ENCODE data around the gene PRPF6. TPM values are rescaled to one million over a fixed set of nuclear protein-coding genes. Genes with fewer than 3 reads are reported as not detected.

Gene PRPF6
- total and polyA plus RNA-seq, 2 of the 13 experiments (the other 11 are each of a cell fraction or from before 2014, with no cell fraction given) = 63.7 to 101 TPM

DNA sequence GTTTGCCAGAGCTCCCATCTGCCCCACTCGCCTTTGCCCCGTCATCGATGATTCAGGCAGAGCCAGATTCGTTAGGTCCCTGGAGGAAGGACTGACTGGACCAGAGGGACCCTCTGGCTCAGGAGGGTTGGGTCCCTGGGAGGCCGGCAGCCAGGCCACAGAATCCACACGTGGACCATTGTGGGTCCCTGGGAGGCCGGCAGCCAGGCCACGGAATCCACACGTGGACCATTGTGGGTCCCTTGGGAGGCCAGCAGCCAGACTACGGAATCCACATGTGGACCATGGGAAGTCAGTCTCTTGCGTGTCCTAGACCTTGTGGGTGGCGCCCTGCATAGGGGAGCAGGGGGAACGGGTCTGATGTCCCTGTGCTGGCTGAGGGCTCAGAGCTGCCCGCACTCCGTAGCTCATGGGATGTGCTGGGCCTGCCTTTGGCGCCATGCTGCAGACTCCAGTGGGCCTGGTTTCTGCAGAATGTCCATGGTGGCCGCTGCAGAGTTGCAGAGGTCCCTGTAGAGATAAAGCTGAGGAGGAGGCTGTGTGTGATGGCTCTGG, 48.2 kb upstream of the PRPF6 start:
- ATAC-seq = no peak
- in situ Hi-C loops (cut with HindIII; ENCODE audit: extremely low pct_ligation_motif_present, low pct_unique_long_range_greater_than_20kb) (no loop called here), intact Hi-C loops (cut with micrococcal nuclease; ENCODE audit: unreplicated experiment) (no loop called here)
- CTCF ChIA-PET (ENCODE audit: low intra/inter-chr PET ratio, low total read pairs) = no interaction called here
- FAIRE-seq = no peak
- no peak for DNase-seq (ENCODE audit: low spot score)
- POLR2A ChIA-PET = interaction anchor here (0.9 kb wide), 1 partner anchor 26 kb away, joined by 3 read pairs; no protein-coding TSS in a partner anchor
- no peak overlapping the region for H3K9ac ChIP-seq (ENCODE audit: insufficient read depth, low read depth, low read length)
- TF ChIP-seq ZNF160 (CRISPR knock-in tag; IDR thresholded peaks at IDR 0.05) (no peak), PAXIP1 (CRISPR knock-in tag; conservative IDR thresholded peaks at IDR 0.05) (no peak), GPBP1L1 (CRISPR knock-in tag; IDR thresholded peaks at IDR 0.05) (no peak), POLR2A (IDR thresholded peaks at IDR 0.05; ENCODE audit: insufficient read depth in 1 of 2, low read depth in 2 of 2, low read length in 2 of 2) (0 out of 4 replicates have a peak, but pooled peaks of 1 of the 2 experiments have one; percentile 1), NAIF1 (CRISPR knock-in tag; IDR thresholded peaks at IDR 0.05; ENCODE audit: borderline replicate concordance) (no peak)
- no peak overlapping the region for H2AFZ ChIP-seq (ENCODE audit: low read length)
- H3K79me2 ChIP-seq (ENCODE audit: insufficient read depth, low read length) = no peaks in the 10 kb centered on the region
- H3K27ac ChIP-seq (ENCODE audit: extremely low read length, insufficient read depth, low read length) = no peak overlapping the region
- H3K4me3 ChIP-seq (replicated peaks in 1 of 3; ENCODE audit: insufficient read depth in 1 of 3, low read depth in 2 of 3, low read length in 3 of 3) = no peak overlapping the region
- H3K27me3 ChIP-seq (ENCODE audit: control insufficient read depth in 1 of 2, insufficient read depth in 2 of 2, low read length in 2 of 2) = no peaks in the 10 kb centered on the region
- WGBS (ENCODE audit: low lambda C conversion rate) = 97% methylated on average over 12 of the region's 17 CpGs
- no peaks in the 10 kb centered on the region for H3K4me1 ChIP-seq (ENCODE audit: insufficient read depth, low read length)
- peaks cover 4% of the 10 kb centered on the region; the same call in 1 of the 2 replicates for H4K20me1 ChIP-seq (ENCODE audit: insufficient read depth, low read length)
- no peak overlapping the region for H3K4me2 ChIP-seq (ENCODE audit: low read depth, low read length)
- BruUV-seq (replicated peaks) = no TSS peak
- peaks cover 59 to 77% of the 10 kb centered on the region in 2 experiments for H3K36me3 ChIP-seq (replicated peaks in 1 of 2; ENCODE audit: control insufficient read depth in 1 of 2, insufficient read depth in 2 of 2, low read length in 2 of 2)
- H3K9me3 ChIP-seq (ENCODE audit: low read length) = no peaks in the 10 kb centered on the region

All from HepG2 (cell line).